ENCODE data around the gene PSTPIP2. TPM values are rescaled to one million over a fixed set of nuclear protein-coding genes. Genes with fewer than 3 reads are reported as not detected.
"Not testable (repeated sequence)": the region's sequence is repeated elsewhere in the genome, so short reads cannot be mapped to it uniquely, and the experiment has no call there.

PSTPIP2 gene
- total RNA-seq, 1 donor from 2014 or later, result 9.8 TPM

DNA sequence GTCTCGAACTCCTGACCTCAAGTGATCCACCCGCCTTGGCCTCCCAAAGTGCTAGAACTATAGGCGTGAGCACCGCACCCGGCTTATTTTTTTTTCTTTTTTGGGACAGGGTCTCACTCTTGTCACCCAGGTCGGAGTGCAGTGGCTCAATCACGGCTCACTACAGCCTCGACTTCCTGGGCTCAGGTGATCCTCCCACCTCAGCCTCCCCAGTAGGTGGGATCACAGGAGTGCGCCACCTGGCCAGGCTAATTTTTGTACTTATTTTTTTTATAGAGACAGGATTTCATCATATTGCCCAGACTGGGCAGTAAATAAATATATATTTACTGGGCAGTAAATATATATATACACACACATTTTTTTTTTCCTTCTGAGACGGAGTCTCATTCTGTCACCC, 23.5 kb upstream of the PSTPIP2 start:
- H3K27me3 ChIP-seq, result no peaks in the 10 kb centered on the region
- H3K9me3 ChIP-seq, result no peaks in the 10 kb centered on the region
- intact Hi-C loops (cut with DNase I), result no loop called here
- no peak for ATAC-seq
- no peak for DNase-seq
- no peak overlapping the region for H3K4me3 ChIP-seq
- no peak overlapping the region for H3K27ac ChIP-seq
- H3K4me1 ChIP-seq, result peaks cover 13% of the 10 kb centered on the region
- H3K36me3 ChIP-seq, result peaks cover 51% of the 10 kb centered on the region
- TF ChIP-seq, protein P1, sequence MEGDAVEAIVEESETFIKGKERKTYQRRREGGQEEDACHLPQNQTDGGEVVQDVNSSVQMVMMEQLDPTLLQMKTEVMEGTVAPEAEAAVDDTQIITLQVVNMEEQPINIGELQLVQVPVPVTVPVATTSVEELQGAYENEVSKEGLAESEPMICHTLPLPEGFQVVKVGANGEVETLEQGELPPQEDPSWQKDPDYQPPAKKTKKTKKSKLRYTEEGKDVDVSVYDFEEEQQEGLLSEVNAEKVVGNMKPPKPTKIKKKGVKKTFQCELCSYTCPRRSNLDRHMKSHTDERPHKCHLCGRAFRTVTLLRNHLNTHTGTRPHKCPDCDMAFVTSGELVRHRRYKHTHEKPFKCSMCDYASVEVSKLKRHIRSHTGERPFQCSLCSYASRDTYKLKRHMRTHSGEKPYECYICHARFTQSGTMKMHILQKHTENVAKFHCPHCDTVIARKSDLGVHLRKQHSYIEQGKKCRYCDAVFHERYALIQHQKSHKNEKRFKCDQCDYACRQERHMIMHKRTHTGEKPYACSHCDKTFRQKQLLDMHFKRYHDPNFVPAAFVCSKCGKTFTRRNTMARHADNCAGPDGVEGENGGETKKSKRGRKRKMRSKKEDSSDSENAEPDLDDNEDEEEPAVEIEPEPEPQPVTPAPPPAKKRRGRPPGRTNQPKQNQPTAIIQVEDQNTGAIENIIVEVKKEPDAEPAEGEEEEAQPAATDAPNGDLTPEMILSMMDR (IDR thresholded peaks at IDR 0.05), result no peak

- intact Hi-C loops (cut with DNase I); DNase-seq: not testable (repeated sequence)
- H3K36me3 ChIP-seq, result peaks cover 100% of the 10 kb centered on the region
These were observed 16.4 kb upstream of the PSTPIP2 start for GRCh38 chr18:46088501-46088900.

DNA sequence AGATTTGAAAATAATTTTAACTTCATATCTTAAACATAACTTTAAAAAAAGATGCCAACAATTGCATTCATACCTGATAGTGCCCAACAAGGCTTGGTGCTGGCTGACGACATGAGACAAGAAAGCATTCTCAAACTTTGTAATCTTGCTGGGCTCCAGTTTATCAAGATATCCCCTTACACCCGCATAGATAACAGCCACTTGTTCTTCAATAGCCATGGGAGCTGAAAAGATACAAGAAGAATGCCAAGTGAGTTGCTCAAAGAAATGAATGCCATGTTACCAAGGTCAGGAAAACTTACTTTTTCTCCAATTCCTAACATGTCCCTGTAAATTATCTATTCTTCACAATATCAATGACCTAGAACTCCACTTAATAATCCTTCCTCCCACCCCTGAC, 12.4 kb upstream of the PSTPIP2 start:
- intact Hi-C loops (cut with DNase I), result no loop called here
- TF ChIP-seq, protein P1 (IDR thresholded peaks at IDR 0.05), result no peak
- DNase-seq, result no peak
- Histone ChIP-seq H3K27ac (no peak overlapping the region), H3K9me3 (no peaks in the 10 kb centered on the region), H3K4me3 (no peak overlapping the region), H3K4me1 (no peaks in the 10 kb centered on the region), H3K36me3 (peaks cover 98% of the 10 kb centered on the region), H3K27me3 (no peaks in the 10 kb centered on the region)
- ATAC-seq, result no peak

More at GRCh38 chr18:46088501-46088900, 16.4 kb upstream of the PSTPIP2 start:
- not testable (repeated sequence) for H3K4me3 ChIP-seq, H3K27ac ChIP-seq, H3K27me3 ChIP-seq, ATAC-seq, H3K4me1 ChIP-seq, H3K9me3 ChIP-seq

GRCh38 chr18:46080156-46080555, 8.1 kb upstream of the PSTPIP2 start:
- H3K4me1 ChIP-seq, result no peaks in the 10 kb centered on the region

DNA sequence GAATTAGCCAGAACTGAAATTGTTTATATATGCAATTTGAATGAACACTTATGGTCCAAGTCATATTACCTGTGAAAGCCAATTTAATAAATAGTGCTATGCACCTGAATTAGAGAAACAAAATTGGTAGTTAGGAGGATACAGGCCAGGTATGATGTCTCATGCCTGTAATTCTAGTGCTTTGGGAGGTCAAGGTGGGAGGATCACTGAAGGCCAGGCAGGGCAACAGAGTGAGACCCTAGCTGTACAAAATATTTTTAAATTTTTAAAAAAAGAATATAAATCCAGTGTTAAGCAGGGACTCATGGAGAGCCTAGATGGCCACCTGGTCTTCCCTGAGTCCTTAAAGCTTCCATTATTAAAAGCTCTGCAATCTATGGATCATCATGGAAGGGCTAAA, 7.3 kb upstream of the PSTPIP2 start:
- no peak for DNase-seq
- TF ChIP-seq, protein P1 (IDR thresholded peaks at IDR 0.05), result no peak
- Histone ChIP-seq H3K4me1 (no peaks in the 10 kb centered on the region), H3K9me3 (no peaks in the 10 kb centered on the region), H3K27ac (no peak overlapping the region), H3K4me3 (no peak overlapping the region), H3K27me3 (no peaks in the 10 kb centered on the region), H3K36me3 (peaks cover 59% of the 10 kb centered on the region)
- ATAC-seq, result no peak
- intact Hi-C loops (cut with DNase I), result loop anchor here (10.0 kb wide), 1 partner anchor 415 kb away; no protein-coding TSS in a partner anchor

More at GRCh38 chr18:46080156-46080555, 8.1 kb upstream of the PSTPIP2 start:
- DNase-seq (no peak), ATAC-seq (no peak)
- Histone ChIP-seq H3K27me3 (no peaks in the 10 kb centered on the region), H3K9me3 (no peaks in the 10 kb centered on the region), H3K4me3 (no peak overlapping the region), H3K27ac (no peak overlapping the region), H3K36me3 (peaks cover 67% of the 10 kb centered on the region)
- intact Hi-C loops (cut with DNase I), result no loop called here
- TF ChIP-seq, protein P1 (IDR thresholded peaks at IDR 0.05), result no peak

- intact Hi-C loops (cut with DNase I), result loop anchor here (10.0 kb wide), 1 partner anchor 409 kb away; no protein-coding TSS in a partner anchor
- peaks cover 30% of the 10 kb centered on the region for H3K4me1 ChIP-seq
- peaks cover 6% of the 10 kb centered on the region for H3K36me3 ChIP-seq
- ATAC-seq, result peak; percentile 53
- no peaks in the 10 kb centered on the region for H3K27me3 ChIP-seq
- no peak overlapping the region for H3K4me3 ChIP-seq
- TF ChIP-seq, protein P1 (IDR thresholded peaks at IDR 0.05), result peak; percentile 76
- no peak for DNase-seq
- no peaks in the 10 kb centered on the region for H3K9me3 ChIP-seq
- H3K27ac ChIP-seq, result no peak overlapping the region
These were observed 1.6 kb upstream of the PSTPIP2 start for GRCh38 chr18:46073474-46074331.
